ENCODE measurements around the gene ATP8B4. TPM values are rescaled to one million over a fixed set of nuclear protein-coding genes. Genes with fewer than 3 reads are reported as not detected.

ATP8B4 gene
- total RNA-seq, 1 experiment from 2014 or later = 0.24 TPM

GRCh38 chr15:49962044-49962602 lies 156.9 kb downstream of the ATP8B4 start:
- TF ChIP-seq, protein P1, sequence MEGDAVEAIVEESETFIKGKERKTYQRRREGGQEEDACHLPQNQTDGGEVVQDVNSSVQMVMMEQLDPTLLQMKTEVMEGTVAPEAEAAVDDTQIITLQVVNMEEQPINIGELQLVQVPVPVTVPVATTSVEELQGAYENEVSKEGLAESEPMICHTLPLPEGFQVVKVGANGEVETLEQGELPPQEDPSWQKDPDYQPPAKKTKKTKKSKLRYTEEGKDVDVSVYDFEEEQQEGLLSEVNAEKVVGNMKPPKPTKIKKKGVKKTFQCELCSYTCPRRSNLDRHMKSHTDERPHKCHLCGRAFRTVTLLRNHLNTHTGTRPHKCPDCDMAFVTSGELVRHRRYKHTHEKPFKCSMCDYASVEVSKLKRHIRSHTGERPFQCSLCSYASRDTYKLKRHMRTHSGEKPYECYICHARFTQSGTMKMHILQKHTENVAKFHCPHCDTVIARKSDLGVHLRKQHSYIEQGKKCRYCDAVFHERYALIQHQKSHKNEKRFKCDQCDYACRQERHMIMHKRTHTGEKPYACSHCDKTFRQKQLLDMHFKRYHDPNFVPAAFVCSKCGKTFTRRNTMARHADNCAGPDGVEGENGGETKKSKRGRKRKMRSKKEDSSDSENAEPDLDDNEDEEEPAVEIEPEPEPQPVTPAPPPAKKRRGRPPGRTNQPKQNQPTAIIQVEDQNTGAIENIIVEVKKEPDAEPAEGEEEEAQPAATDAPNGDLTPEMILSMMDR (IDR thresholded peaks at IDR 0.05; ENCODE audit: unreplicated experiment) = no peak
- no peak for DNase-seq
- Mint-ChIP-seq H3K4me1 (ENCODE audit: low read depth, unreplicated experiment) (no peaks in the 10 kb centered on the region), H3K27me3 (ENCODE audit: unreplicated experiment) (peaks cover 4% of the 10 kb centered on the region), H3K27ac (ENCODE audit: unreplicated experiment) (no peak overlapping the region), H3K4me3 (ENCODE audit: low read depth, unreplicated experiment) (no peak overlapping the region), H3K9me3 (ENCODE audit: low read depth, unreplicated experiment) (no peaks in the 10 kb centered on the region), H3K36me3 (ENCODE audit: insufficient read depth, unreplicated experiment) (no peaks in the 10 kb centered on the region)
- BruUV-seq (replicated peaks) = no TSS peak
- intact Hi-C loops (cut with micrococcal nuclease; ENCODE audit: unreplicated experiment) = no loop called here
- CTCF ChIA-PET = no interaction called here

DNA sequence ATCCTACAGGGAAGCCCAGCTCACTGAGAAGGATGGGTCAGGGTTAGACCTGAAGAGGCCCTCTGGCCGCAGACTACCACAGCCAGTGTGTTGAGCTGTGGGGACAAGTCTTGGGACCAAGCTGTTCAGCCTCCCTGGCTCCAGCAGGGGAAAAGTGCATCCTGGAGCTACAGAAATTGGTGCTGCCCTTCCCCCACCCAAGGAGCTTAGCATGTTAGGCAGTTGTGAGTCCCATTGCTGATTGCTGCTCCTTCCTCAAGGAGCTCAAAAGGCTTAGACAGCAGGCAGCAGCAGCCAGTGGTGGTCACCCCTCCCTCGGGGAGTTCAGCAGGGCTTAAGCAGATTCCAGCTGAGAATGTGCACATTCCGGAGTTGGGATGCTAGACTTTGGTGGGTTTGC lies 165.6 kb downstream of the ATP8B4 start:
- H3K4me1 Mint-ChIP-seq (ENCODE audit: low read depth, unreplicated experiment) = no peaks in the 10 kb centered on the region
- no peaks in the 10 kb centered on the region for H3K36me3 Mint-ChIP-seq (ENCODE audit: insufficient read depth, unreplicated experiment)
- no TSS peak for BruUV-seq (replicated peaks)
- CTCF ChIA-PET = no interaction called here
- TF ChIP-seq, protein P1 (IDR thresholded peaks at IDR 0.05; ENCODE audit: unreplicated experiment) = no peak
- intact Hi-C loops (cut with micrococcal nuclease; ENCODE audit: unreplicated experiment) = no loop called here
- no peak overlapping the region for H3K27ac Mint-ChIP-seq (ENCODE audit: unreplicated experiment)
- no peak for DNase-seq
- H3K27me3 Mint-ChIP-seq (ENCODE audit: unreplicated experiment) = peaks cover 12% of the 10 kb centered on the region
- no peak overlapping the region for H3K4me3 Mint-ChIP-seq (ENCODE audit: low read depth, unreplicated experiment)
- peaks cover 3% of the 10 kb centered on the region for H3K9me3 Mint-ChIP-seq (ENCODE audit: low read depth, unreplicated experiment)

DNA sequence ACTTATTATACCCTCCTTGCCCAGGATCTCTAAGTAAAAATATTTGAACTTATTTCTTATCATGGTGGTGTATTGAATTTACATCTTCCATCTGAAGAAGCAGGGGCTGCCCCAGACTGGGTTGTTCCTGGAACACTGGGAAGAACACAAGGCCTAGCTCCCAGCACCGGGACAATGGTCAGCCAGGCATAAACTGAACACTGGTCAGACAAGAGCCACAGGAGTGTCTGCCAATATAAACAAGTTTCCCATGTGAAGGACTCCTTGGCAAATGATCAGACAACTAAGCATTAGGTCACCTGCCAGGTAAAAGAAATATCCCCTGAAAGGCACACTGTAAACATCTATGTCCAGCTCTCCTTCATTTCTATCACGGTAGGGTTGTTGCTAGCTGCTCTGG lies 172.4 kb downstream of the ATP8B4 start:
- TF ChIP-seq, protein P1 (IDR thresholded peaks at IDR 0.05; ENCODE audit: unreplicated experiment) = no peak

GRCh38 chr15:49934487-49934886 lies 184.5 kb downstream of the ATP8B4 start:
- TF ChIP-seq, protein P1 (IDR thresholded peaks at IDR 0.05; ENCODE audit: unreplicated experiment) = no peak
- H3K36me3 Mint-ChIP-seq (ENCODE audit: insufficient read depth, unreplicated experiment) = no peaks in the 10 kb centered on the region
- CTCF ChIA-PET = no interaction called here
- no TSS peak for BruUV-seq (replicated peaks)
- no peak for DNase-seq
- H3K9me3 Mint-ChIP-seq (ENCODE audit: low read depth, unreplicated experiment) = no peaks in the 10 kb centered on the region
- H3K4me3 Mint-ChIP-seq (ENCODE audit: low read depth, unreplicated experiment) = no peak overlapping the region
- no peaks in the 10 kb centered on the region for H3K4me1 Mint-ChIP-seq (ENCODE audit: low read depth, unreplicated experiment)
- no peak overlapping the region for H3K27ac Mint-ChIP-seq (ENCODE audit: unreplicated experiment)
- no peaks in the 10 kb centered on the region for H3K27me3 Mint-ChIP-seq (ENCODE audit: unreplicated experiment)
- intact Hi-C loops (cut with micrococcal nuclease; ENCODE audit: unreplicated experiment) = no loop called here

More for the DNA sequence above, 172.4 kb downstream of the ATP8B4 start:
- no peak overlapping the region for H3K4me3 Mint-ChIP-seq (ENCODE audit: low read depth, unreplicated experiment)
- no peaks in the 10 kb centered on the region for H3K4me1 Mint-ChIP-seq (ENCODE audit: low read depth, unreplicated experiment)
- intact Hi-C loops (cut with micrococcal nuclease; ENCODE audit: unreplicated experiment) = no loop called here
- H3K9me3 Mint-ChIP-seq (ENCODE audit: low read depth, unreplicated experiment) = peaks cover 3% of the 10 kb centered on the region
- peaks cover under 1% of the 10 kb centered on the region for H3K27me3 Mint-ChIP-seq (ENCODE audit: unreplicated experiment)
- CTCF ChIA-PET = no interaction called here
- no TSS peak for BruUV-seq (replicated peaks)
- H3K36me3 Mint-ChIP-seq (ENCODE audit: insufficient read depth, unreplicated experiment) = no peaks in the 10 kb centered on the region
- DNase-seq = no peak
- H3K27ac Mint-ChIP-seq (ENCODE audit: unreplicated experiment) = no peak overlapping the region

Measured in Calu3 (cell line).